Iris pigment epithelial cell (primary cell): ENCODE data around the gene SBF2.
A peak's percentile ranks its signal among the peaks of the same experiment; 100 is the strongest.
"Not testable (repeated sequence)": the region's sequence is repeated elsewhere in the genome, so short reads cannot be mapped to it uniquely, and the experiment has no call there.

Source experiments
- DNase-seq: peaks from one replicate; pipeline ENCODE4 v3.0.0-alpha.2; 2011; ENCODE audit warnings: low read depth

The SBF2 gene

DNA sequence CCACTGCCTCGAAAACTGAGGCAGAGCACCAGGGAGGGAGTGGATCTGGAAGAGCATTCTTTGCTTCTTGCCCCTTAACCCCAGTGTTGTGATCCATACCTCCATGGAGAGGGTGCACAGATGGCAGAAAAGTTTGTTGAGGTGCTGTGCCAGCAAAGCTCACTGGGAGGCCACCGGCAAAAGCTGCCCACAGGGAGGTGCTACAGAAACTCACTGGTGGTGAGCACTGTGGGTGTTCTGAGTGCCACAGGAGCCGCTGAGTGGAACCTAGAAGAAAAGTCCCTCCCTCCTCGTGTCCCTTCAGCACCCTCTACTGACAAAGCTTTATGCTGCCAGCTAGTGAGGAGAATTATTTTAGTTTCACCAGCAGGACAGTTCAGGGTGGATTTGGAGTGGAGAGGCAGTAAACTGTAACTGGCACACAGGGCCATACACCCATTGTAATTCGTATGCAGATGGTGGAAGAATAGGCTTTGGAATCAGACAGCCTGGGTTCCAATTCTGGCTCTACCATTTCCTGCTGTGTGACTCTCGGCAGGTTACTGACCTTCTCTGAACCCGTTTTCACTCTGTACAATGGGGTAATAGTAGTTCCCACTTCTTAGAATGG lies 545.6 kb downstream of the SBF2 start:
- DNase-seq, result peak; percentile 82

DNA sequence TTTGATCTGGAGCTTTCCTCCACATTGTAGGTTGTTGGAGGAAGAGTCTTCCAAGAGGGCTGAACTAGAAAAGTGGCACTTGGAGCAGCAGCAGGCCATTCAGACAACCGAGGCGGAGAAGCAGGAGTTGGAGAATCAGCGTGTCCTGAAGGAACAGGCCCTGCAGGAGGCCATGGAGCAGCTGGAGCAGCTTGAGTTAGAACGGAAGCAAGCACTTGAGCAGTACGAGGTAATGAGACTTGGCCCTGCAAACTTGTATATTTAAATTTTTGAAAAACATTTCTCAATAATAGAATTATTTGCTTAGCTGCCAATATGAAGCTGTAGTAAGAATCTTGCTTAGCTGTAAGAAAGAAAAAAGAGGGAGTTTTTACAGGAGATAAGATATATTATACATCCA lies 546.2 kb downstream of the SBF2 start:
- DNase-seq, result no peak

DNA sequence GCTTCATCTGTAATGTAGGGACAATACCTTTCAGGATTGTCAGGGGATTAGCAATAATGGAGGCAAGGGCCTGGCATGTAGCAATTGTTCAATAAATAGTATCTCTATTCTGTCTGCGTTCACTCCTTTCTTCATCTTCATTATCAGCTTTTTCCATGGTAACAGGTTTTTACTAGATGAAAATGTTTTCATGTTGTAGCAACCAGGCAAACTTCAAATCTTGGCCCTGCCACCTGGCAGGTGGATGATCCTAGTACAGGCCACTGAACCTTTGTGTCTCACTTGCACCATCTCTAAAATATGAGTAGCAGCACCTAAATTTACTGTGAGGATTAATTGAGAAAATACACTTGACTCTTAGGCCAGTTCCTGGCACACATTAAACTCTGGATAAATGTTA lies 546.8 kb downstream of the SBF2 start:
- no peak for DNase-seq

DNA sequence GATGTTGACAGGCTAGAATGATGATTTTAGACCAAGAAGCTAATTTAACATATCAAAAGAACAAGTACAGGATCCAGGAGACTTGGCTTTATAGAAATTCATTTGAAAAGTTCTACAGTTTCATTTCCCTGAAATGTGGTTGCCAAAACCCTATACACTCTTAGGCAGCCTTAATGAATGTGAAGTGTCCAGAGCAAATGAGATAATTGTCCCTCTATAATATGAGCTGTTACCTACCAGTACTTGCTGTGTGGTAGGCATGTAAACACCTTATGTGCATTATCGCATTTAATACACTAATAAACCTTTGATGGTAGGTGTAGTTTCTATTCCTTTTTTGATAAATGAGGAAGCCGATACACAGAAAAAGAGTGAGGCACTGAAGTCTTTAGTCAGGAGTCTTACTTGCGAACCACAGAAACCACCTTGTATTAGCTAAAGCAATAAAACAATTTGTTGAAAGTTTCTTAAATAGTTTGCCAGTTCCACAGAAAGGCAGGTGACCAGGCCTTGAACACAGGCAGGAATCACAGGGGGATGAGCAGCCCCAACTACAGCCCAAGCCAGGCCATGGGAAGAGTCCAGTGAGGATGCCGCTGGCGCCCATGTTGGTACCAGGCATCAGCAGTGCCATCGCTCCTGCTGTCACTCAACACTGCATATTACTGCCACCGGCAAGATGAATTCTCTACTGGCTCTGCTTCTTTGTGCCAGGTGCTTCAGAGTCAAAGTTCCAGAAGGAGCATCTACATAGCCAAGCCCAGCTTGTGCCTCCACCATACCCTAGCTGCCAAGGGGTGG lies 548.4 kb downstream of the SBF2 start:
- DNase-seq, result no peak

DNA sequence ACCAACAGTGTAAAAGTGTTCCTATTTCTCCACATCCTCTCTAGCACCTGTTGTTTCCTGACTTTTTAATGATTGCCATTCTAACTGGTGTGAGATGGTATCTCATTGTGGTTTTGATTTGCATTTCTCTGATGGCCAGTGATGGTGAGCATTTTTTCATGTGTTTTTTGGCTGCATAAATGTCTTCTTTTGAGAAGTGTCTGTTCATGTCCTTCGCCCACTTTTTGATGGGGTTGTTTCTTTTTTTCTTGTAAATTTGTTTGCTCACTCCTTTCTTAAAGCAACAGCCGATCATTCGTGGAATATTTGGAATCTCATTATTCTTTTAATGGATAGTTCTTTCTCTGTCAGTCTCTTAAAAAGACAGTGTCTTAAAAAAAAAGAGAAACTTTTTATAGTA lies 550.5 kb downstream of the SBF2 start:
- not testable (repeated sequence) for DNase-seq

DNA sequence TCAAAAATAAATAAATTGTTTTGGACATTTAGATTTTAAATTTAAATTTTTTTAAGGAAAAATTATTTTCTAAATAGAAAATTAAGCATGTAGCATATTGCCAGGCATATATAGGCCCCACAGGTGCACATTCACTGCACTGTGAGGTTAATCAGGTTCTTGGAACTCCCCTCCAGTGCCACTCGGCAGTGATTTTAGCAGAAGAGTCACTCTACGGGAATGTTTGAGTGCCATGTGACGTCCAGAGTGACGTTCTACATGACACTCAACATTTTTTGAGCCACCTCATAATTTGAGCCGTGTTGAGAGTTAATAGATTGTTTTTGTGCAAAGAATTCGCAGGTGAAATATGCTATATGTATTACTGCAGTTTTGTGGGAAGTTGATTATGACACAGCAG lies 552.8 kb downstream of the SBF2 start:
- no peak for DNase-seq

DNA sequence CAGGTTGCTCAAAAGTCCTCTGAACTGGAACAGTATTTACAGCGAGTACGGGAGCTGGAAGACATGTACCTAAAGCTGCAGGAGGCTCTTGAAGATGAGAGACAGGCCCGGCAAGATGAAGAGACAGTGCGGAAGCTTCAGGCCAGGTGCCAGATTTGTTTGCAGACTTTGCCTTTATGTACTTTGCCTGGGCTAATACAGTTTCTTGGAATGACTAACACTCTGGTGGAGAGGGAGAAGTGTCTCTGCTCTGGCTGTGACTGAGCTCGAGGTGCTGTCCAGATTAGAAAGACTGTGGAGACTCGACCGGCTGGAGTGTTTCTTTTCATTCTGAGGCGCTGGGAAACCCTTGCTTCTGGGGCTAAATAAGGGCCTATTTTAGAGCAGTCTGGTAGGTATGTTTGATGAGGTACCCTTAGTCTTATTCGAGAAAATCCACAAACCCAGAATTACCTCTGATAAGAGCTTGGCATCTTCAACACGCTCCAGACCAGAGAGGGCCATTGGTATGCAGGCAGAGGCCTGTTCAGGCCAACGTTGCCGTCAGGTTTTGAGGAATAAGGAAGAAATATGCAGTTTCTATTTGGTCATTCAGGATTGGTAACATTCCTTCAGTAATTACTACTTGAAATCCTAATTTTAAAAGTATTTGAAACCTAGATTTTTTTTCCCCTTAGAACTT lies 553.7 kb downstream of the SBF2 start:
- DNase-seq, result no peak

DNA sequence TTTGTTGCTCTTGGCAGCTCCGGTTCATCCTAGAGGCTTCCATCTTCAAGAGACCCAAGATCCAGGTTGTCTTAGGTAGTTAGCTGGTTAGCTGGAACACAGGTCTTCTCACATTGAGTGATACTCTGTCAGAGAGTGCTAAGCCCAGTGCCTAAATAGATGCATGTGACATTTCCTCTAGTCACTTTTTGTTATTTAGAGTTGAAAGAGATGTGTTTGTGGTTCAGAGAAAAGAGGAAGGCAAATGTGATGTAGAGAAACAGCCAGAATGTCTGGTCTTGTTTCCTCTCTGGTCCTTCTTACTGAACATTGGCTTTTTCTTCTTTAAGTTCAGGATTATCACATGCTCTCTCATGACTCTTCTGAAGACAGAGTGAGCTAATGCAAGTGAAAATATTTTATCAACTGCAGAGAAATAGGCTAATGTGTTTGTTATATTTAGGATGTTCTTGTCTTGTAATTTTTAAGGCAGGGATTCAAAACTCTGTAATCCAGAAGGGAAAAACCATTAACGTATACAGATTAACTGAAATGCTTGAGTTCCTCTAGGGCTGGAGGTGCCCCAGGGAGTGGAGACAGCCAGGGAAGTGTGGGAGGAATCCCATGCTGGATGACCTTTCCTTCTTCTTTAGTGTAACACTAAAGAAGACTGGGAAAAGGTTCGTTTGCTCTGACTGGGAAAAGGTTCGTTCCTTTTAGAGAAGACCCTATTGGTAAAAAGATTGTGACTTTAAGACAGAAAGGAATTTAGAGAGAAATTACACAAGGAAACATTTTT lies 554.7 kb downstream of the SBF2 start:
- no peak for DNase-seq

DNA sequence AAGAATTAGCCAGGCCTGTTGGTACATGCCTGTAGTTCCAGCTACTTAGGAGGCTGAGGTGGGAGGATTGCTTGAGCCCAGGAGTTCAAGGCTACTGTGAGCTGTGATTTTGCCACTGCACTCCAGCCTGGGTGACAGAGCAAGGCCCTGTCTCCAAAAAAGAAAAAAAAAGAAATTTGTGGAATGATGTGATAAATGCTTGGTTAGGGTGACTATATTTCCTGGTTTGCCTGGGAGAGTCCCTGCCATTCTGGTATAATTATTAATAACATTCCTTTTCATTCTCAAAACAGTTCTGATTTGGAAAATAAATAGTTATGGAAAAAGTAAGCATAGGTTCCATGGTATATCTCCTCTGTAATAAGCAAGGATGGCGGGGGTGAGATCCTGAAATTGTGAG lies 555.3 kb downstream of the SBF2 start:
- no peak for DNase-seq

DNA sequence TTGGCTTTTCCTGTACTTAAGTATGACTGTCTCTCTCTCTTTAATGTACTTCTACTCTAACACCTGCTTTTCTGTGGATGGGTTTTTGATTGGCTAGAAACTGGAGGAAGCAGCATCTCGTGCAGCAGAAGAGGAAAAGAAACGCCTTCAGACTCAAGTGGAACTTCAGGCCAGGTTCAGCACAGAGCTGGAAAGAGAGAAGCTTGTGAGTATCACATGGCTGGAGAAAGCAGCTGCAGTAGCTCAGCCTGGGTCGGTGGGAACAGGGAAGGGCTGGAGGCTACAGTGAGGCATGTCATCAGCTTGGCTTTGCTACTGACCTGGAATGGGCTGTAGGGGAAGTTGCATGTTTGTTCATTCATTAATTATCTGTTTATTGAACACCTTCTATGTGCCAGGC lies 555.9 kb downstream of the SBF2 start:
- DNase-seq, result no peak

DNA sequence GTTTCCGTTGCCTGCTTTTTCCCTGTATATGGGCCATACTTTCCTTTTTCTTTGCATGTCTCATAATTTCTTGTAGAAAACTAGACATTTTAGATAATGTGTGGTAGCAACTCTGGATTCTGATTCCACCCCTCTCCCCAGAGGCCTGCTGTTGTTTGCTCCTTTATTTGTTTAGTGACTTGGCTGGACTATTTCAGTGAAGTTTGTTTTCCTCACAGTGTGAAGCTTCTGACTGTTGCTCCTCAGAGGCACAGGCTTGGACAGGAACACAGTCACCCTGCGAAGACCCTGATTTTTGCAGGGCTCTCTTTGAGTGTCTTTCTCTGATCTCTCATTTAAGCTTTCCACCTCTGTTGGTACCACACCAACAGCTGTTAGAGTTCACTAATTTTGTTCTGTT lies 557.7 kb downstream of the SBF2 start:
- no peak for DNase-seq

DNA sequence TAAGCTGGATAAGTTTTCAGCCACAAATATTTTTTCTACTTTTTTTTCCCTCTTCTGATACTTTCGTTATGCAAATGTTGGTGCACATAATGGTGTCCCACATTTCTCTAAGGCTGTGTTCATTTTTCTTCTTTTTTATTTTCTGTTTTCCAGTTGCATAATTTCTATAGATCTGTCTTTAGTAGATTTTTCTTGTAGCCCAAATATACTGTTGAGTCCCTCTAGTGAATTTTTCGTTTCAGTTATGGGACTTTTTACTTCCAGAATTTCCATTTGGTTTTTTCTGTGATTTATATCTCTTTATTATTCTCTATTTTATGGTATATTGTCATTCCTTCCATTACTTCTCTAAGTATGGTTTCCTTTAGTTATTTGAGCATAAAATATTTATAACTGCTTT lies 558.1 kb downstream of the SBF2 start:
- no peak for DNase-seq

DNA sequence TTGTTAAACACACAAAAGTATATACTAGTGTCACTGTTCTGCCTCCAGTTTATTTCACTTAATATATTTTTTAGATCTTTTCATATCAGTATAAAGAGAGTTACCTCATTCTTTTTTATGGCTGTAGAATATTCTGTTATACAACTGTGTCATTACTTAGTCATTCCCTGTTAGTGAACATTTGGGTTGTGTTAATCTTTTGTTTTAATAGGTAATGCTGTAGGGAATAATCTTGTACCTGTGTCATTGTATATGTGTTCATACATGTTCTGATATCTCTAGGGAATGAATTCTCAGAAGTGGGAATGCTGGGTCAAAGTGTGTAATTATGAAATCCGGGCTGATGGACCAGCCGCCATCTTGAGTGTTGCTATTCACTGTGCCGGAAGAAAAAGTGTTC lies 558.8 kb downstream of the SBF2 start:
- no peak for DNase-seq

DNA sequence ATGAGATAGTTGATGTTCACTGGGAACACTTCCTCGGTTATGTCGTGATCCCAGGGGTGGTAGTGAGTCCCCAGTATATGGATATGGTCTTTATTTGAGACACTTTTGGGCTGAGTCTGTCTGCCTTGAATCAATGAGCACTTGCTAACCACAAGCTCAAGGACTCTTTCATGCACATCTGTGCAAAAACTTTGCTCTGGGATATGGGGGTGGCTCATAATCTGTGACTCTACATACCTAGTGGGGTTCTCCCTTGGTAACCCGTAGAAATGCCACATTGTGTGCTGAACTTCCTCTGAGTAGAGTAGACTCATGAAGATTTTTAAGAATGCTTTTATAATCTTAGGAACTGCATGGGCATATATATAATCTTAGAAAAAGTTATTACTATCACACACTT lies 560.8 kb downstream of the SBF2 start:
- DNase-seq, result no peak

DNA sequence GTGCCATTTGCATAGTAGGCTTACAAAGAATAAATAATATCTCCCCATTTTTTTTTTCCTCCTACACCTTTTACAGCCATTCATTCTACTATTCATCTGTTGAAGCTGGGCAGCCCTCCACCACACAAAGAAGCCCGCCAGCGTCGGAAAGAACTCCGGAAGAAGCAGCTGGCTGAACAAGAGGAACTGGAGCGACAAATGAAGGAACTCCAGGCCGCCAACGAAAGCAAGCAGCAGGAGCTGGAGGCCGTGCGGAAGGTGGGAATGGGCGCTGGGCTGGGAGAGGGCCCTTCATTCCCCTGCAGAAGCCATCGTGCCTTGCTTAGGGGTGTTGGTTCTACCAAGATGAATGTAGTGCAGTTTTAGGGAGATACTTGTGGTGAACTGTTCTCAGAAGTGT lies 561.6 kb downstream of the SBF2 start:
- no peak for DNase-seq

DNA sequence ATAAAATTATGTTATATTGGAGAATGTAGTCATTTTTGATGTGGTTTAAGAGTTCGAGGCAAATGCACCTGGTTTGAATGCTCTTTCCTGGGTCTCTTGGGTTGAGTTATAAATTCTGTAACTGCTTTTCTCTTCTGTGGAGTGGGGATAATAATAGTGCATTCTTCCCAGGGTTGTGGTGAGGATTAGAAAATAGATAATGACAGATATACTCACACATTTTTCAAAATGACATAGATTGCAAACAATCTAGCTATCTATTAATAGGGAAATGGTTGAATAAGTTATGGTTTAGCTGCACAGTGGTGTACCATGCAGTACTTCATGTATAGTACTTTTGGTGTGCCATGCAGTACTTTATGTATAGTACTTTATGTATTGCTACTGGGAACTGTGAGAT lies 562.8 kb downstream of the SBF2 start:
- DNase-seq, result no peak
